Pancreas (tissue), 10 donors: ENCODE results near the gene ZNF416. TPM values are rescaled to one million over a fixed set of nuclear protein-coding genes. Genes with fewer than 3 reads are reported as not detected.

Experiments
- ATAC-seq, 4 donors: fragments of 200-7000 bp; cut with Tn5 transposase; one replicate each; pipeline versions ENCODE4 v1.8.0 to v1.9.1; 2020; ENCODE audit warnings: mild to moderate bottlenecking in 4 of 4, moderate library complexity in 4 of 4
- DNase-seq, 6 donors: peaks; one replicate each; pipeline ENCODE4 v3.0.0-alpha.2; 2020
- FAIRE-seq: peaks from 2 replicates; lab custom pipeline; 2012; peaks lifted over from hg19 to GRCh38; lab: Jason Lieb, UNC
- H3K27ac ChIP-seq, 4 donors: fragments of 200-600 bp; sonication (generic); 1 replicate in 3 of 4; 2 replicates in 1 of 4; pipeline versions ENCODE4 v1.5.0 to v1.8.0; 2020
- H3K27me3 ChIP-seq, 4 donors: fragments of 200-600 bp; one replicate each; pipeline ENCODE4 v1.8.0; 2021
- H3K36me3 ChIP-seq, 3 donors: fragments of 200-600 bp; sonication (generic) in 1 of 3; one replicate each; pipeline versions ENCODE4 v1.5.0 to v1.8.0; 2020 to 2021
- H3K4me1 ChIP-seq, 3 donors: fragments of 200-600 bp; one replicate each; pipeline ENCODE4 v1.8.0; 2021
- H3K4me3 ChIP-seq, 4 donors: fragments of 200-600 bp; sonication (generic) in 2 of 4; one replicate each; pipeline versions ENCODE4 v1.5.0 to v1.8.0; 2020 to 2021
- H3K9me3 ChIP-seq, 4 donors: fragments of 200-600 bp; one replicate each; pipeline ENCODE4 v1.8.0; 2021
- WGBS, 2 donors: extraction: QIAGEN DNeasy Blood & Tissue Kit; methylation state at CpG; one replicate each; pipeline ENCODE4 v1.1.7; 2013; 5-methylcytosine and 5-hydroxymethylcytosine counted together
- intact Hi-C, 3 donors: fragments of 100-400 bp; cut with DNase I; formaldehyde crosslinking; loops; one replicate each; pipeline versions ENCODE4 v1.11.1 to v1.14.2; 2022
- polyA plus RNA-seq, 2 donors: library from polyadenylated mRNA; stranded (reverse); fragments of 200-250 nt; gene quantifications; one replicate each; pipeline ENCODE4 v1.2.3, GENCODE V29; 2013
- total RNA-seq, 6 donors: library from RNA; stranded (reverse); fragmentation: NEBNext Ultra II Directional in 4 of 6; extraction: Animal tissue kit (Norgen Biotek cat#: 25700) in 4 of 6; gene quantifications; one replicate each; pipeline versions ENCODE4 v1.2.1 to v1.2.4, GENCODE V29; 2021 to 2023
- TF ChIP-seq, protein P1 (sequence below), 4 donors: fragments of 200-600 bp; sonication (generic) in 3 of 4; IDR thresholded peaks; one replicate each; pipeline versions ENCODE4 v1.5.0 to v1.8.0; 2021; ENCODE audit warnings: antibody characterized with exemption in 4 of 4
- donor health status: healthy with polysubstance abuse.
- donor health status: DM: no; HTN: no; CAD: no; lungs with moderate emphysema.
- donor health status: DM: no; HTN: no; CAD: no.
- donor health status: control.
- donor health status: control.
- donor health status: Bipolar disorder and iron deficiency.
- donor health status: DM: yes; HTN: yes; CAD: no.
- donor health status: DM: no; HTN: no; CAD: no.
- donor health status: DM: no; HTN: no; CAD: no.
- donor health status: DM: yes; HTN: yes; CAD: no.

ZNF416 gene
- 1 to 10 TPM; 1.3 to 2.7 (median 1.9) TPM for total RNA-seq
- 1 to 10 TPM in 1 of 2 donors, under 1 TPM in 1; 0.91 to 1.9 TPM for polyA plus RNA-seq

GRCh38 chr19:57578487-57579205 lies at the start of gene ZNF416:
Gene ZNF416 (minus strand): TSS chr19:57578911. CDS start chr19:57578704, 207 bp downstream.
- Histone ChIP-seq H3K27ac (peak within 1 kb of the TSS in 3 of 4 donors; percentile 8 to 48 (median 48)), H3K27me3 (no peaks in the 10 kb centered on the region), H3K4me1 (peaks cover 0 to 6% (median 4%) of the 10 kb centered on the region in 3 donors), H3K4me3 (peak within 1 kb of the TSS; percentile 93 to 99 (median 96)), H3K36me3 (peaks cover 6 to 20% (median 16%) of the 10 kb centered on the region in 3 donors), H3K9me3 (peaks cover 0 to 11% (median 0%) of the 10 kb centered on the region in 4 donors)
- FAIRE-seq = peak; percentile 97
- 0 to 1% methylated on average over 61 to 62 of the region's 62 CpGs for WGBS, 2 donors
- peak; percentile 99 to 100 (median 100) for ATAC-seq
- intact Hi-C loops = no loop called here
- TF ChIP-seq, protein P1, sequence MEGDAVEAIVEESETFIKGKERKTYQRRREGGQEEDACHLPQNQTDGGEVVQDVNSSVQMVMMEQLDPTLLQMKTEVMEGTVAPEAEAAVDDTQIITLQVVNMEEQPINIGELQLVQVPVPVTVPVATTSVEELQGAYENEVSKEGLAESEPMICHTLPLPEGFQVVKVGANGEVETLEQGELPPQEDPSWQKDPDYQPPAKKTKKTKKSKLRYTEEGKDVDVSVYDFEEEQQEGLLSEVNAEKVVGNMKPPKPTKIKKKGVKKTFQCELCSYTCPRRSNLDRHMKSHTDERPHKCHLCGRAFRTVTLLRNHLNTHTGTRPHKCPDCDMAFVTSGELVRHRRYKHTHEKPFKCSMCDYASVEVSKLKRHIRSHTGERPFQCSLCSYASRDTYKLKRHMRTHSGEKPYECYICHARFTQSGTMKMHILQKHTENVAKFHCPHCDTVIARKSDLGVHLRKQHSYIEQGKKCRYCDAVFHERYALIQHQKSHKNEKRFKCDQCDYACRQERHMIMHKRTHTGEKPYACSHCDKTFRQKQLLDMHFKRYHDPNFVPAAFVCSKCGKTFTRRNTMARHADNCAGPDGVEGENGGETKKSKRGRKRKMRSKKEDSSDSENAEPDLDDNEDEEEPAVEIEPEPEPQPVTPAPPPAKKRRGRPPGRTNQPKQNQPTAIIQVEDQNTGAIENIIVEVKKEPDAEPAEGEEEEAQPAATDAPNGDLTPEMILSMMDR (IDR thresholded peaks at IDR 0.05) = no peak
- peak; percentile 89 to 97 (median 96) for DNase-seq

DNA sequence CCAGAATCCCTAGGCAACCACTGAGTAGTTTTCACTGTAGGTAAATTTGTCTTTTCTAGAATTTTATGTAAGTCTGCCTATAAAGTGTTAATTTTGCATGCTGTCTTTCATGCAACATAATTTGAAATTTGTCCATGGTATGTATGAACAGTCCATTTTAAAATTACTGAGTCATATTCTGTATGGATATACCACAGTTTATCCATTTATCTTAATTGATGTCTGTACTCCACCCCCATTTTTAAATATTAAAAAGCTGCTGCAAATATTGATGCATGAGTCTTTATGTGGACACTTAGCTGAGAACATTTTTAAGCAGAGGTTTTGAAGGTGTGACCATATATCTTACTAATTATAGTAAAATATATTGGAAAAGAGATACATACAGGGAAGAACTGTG lies 44.4 kb upstream of the ZNF416 start:
- H3K27ac ChIP-seq = no peak overlapping the region
- H3K4me3 ChIP-seq = no peak overlapping the region
- TF ChIP-seq, protein P1 (IDR thresholded peaks at IDR 0.05) = no peak
- H3K4me1 ChIP-seq = no peaks in the 10 kb centered on the region
- FAIRE-seq = no peak
- H3K27me3 ChIP-seq = no peaks in the 10 kb centered on the region
- H3K9me3 ChIP-seq = peaks cover 0 to 22% (median 5%) of the 10 kb centered on the region in 4 donors
- DNase-seq = no peak
- no peak for ATAC-seq
- H3K36me3 ChIP-seq = peaks cover 10 to 33% (median 25%) of the 10 kb centered on the region in 3 donors
- intact Hi-C loops = no loop called here

- no peak for FAIRE-seq
- ATAC-seq = no peak
- no peak overlapping the region for H3K4me3 ChIP-seq
- peaks cover 0 to 26% (median 9%) of the 10 kb centered on the region in 4 donors for H3K9me3 ChIP-seq
- no peaks in the 10 kb centered on the region for H3K4me1 ChIP-seq
- no peak for DNase-seq
- TF ChIP-seq, protein P1 (IDR thresholded peaks at IDR 0.05) = no peak
- WGBS, 2 donors = 97% methylated on average over 10 of the region's 10 CpGs
- peaks cover 10 to 39% (median 25%) of the 10 kb centered on the region in 3 donors for H3K36me3 ChIP-seq
- no peak overlapping the region for H3K27ac ChIP-seq
- H3K27me3 ChIP-seq = no peaks in the 10 kb centered on the region
- intact Hi-C loops = no loop called here
Observed at GRCh38 chr19:57620673-57621348, 42.1 kb upstream of the ZNF416 start.

- Histone ChIP-seq H3K9me3 (peaks cover 0 to 14% (median 4%) of the 10 kb centered on the region in 4 donors), H3K27me3 (no peaks in the 10 kb centered on the region), H3K36me3 (peaks cover 7 to 26% (median 16%) of the 10 kb centered on the region in 3 donors), H3K4me1 (peaks cover 0 to 9% (median 0%) of the 10 kb centered on the region in 3 donors), H3K27ac (no peak overlapping the region), H3K4me3 (peak overlapping the region in 1 of 4 donors; percentile 100)
- DNase-seq (no peak), FAIRE-seq (no peak), ATAC-seq (no peak)
- TF ChIP-seq, protein P1 (IDR thresholded peaks at IDR 0.05) = no peak
- intact Hi-C loops = no loop called here
- whole genome bisulfite sequencing, 2 donors = 93 to 100% methylated on average over 3 of the region's 3 CpGs
Observed at GRCh38 chr19:57615346-57615745, 36.6 kb upstream of the ZNF416 start.
